ENCODE results near the gene NOS1AP.

The NOS1AP gene

DNA sequence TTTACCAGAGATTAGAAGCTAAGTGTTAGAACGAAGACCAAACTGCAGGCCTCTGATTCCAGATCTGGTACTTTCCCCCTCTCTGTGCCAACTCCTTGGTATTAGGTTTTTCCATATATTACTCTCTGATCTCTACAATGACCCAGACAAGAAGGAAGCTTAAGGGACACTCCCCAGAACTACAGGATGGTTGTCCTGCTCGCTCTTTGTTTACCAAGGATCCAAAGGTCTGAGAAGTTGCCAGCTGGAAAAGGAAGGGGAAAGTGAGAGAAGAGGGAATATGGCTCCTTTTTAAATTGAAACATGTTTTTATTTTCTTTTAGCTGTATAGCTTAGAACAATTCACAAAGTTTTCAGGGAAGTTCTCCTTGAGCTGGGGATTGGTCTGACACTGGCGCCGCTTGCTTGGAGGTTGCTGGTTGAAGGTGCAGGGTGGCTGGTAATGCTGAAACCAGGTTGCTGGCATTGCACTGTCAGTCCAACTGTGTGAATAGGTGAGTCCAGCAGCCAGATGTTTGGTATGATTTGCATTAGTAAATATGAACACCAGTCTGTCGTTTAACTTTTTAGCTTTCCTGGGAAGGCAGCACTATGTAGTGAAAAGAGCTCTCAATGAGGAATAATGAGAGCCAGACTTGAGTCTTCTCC is 89.3 kb downstream of the NOS1AP start:
- Histone ChIP-seq H3K4me1 (ENCODE audit: control insufficient read depth in 2 of 2, insufficient read depth in 2 of 2, low read length in 2 of 2) (peaks cover 2 to 13% of the 10 kb centered on the region in 2 donors), H3K9me3 (ENCODE audit: control insufficient read depth in 2 of 2, low read length in 2 of 2) (no peaks in the 10 kb centered on the region)

DNA sequence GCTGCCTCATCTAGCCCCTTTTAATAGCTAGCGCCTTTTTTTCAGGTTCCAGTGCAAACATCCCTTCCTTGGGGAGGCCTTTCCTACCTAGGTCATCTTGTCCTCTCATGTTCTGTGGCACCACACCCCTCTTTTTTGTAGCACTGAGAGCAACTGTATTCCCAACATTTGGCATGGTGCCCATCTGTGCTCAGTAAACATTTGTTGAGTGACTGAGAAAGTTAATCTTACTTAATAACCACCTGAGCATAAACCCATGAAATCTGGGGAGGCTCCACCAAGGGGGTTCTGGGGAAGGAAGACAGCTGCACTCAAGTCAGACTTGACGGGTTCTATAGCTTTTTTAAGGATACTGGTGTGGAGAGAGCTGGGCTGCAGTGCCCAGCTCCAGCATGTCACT is 90.0 kb downstream of the NOS1AP start:
- no peak overlapping the region for H3K9ac ChIP-seq (ENCODE audit: low read depth in 1 of 2, low read length in 2 of 2)
- no peak overlapping the region for H3K4me3 ChIP-seq (ENCODE audit: low read length in 2 of 2)
- no peaks in the 10 kb centered on the region for H3K9me3 ChIP-seq (ENCODE audit: control insufficient read depth in 2 of 2, low read length in 2 of 2)
- H3K4me1 ChIP-seq (ENCODE audit: control insufficient read depth in 2 of 2, insufficient read depth in 2 of 2, low read length in 2 of 2), result peaks cover 2 to 13% of the 10 kb centered on the region in 2 donors
- no peaks in the 10 kb centered on the region for H3K36me3 ChIP-seq (ENCODE audit: control insufficient read depth in 2 of 2, insufficient read depth in 2 of 2, low read length in 2 of 2)
- peak overlapping the region; percentile 32 to 70 for H3K27ac ChIP-seq (ENCODE audit: low read depth in 2 of 2, low read length in 2 of 2)
- no peaks in the 10 kb centered on the region for H3K27me3 ChIP-seq (ENCODE audit: control insufficient read depth in 2 of 2, insufficient read depth in 2 of 2, low read length in 2 of 2)

More for the DNA sequence above, 89.3 kb downstream of the NOS1AP start:
- Histone ChIP-seq H3K27me3 (ENCODE audit: control insufficient read depth in 2 of 2, insufficient read depth in 2 of 2, low read length in 2 of 2) (no peaks in the 10 kb centered on the region), H3K27ac (ENCODE audit: low read depth in 2 of 2, low read length in 2 of 2) (peak overlapping the region; percentile 32 to 70), H3K36me3 (ENCODE audit: control insufficient read depth in 2 of 2, insufficient read depth in 2 of 2, low read length in 2 of 2) (no peaks in the 10 kb centered on the region), H3K9ac (ENCODE audit: low read depth in 1 of 2, low read length in 2 of 2) (no peak overlapping the region), H3K4me3 (ENCODE audit: low read length in 2 of 2) (no peak overlapping the region)

DNA sequence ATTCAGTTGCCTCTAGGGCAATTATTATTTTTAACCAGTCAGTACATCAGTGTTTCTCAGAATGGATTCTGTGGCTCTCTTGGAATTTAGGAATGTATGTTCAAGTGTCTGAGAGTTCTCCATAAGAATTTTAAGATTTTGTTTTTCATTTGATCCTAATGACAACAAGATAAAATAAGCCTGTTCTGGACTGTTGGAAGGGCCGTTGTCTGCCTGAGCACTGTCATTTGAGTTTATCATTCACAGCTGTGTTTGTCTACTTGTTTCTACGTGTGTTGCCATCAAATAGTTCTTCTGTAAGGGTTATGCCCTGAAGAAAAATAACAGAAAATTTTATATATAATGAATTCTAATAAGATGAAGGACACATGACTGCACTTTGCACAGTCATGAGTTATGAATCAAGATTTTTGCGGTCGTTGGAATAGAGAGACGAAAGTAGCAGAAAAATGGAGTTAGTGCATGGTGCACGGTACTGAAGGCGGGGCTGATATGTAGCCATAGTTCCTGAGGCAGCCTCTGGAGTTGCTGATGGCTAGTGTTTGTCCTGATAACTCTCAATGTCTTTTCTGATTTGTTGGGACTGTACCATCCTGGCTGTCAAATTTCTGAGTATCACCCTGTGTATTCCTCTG is 92.5 kb downstream of the NOS1AP start:
- H3K9me3 ChIP-seq (ENCODE audit: control insufficient read depth in 2 of 2, low read length in 2 of 2), result no peaks in the 10 kb centered on the region
- no peak overlapping the region for H3K4me3 ChIP-seq (ENCODE audit: low read length in 2 of 2)
- no peaks in the 10 kb centered on the region for H3K36me3 ChIP-seq (ENCODE audit: control insufficient read depth in 2 of 2, insufficient read depth in 2 of 2, low read length in 2 of 2)
- H3K9ac ChIP-seq (ENCODE audit: low read depth in 1 of 2, low read length in 2 of 2), result no peak overlapping the region
- no peak overlapping the region for H3K27ac ChIP-seq (ENCODE audit: low read depth in 2 of 2, low read length in 2 of 2)
- H3K27me3 ChIP-seq (ENCODE audit: control insufficient read depth in 2 of 2, insufficient read depth in 2 of 2, low read length in 2 of 2), result no peaks in the 10 kb centered on the region
- peaks cover 4 to 13% of the 10 kb centered on the region in 2 donors for H3K4me1 ChIP-seq (ENCODE audit: control insufficient read depth in 2 of 2, insufficient read depth in 2 of 2, low read length in 2 of 2)

DNA sequence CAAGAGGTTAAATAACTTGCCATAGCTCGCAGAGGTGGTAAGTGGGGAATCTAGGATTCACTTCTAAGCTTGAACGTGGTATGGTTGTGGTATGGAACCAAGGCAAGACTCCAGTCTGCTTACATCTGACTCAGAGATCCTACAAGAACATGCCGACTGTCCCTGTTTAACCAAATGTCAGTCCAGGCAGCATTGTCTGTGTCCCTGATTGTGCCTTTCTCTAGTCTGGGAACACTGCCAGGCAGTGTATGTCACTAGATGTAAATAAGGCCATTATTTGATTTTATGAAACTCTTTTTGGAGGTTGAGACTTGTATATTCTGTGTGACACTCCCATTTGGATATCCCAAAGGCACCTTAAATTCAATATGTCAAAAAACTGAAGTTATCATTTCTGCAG is 96.0 kb downstream of the NOS1AP start:
- no peak overlapping the region for H3K4me3 ChIP-seq (ENCODE audit: low read length in 2 of 2)
- H3K9me3 ChIP-seq (ENCODE audit: control insufficient read depth in 2 of 2, low read length in 2 of 2), result no peaks in the 10 kb centered on the region
- H3K9ac ChIP-seq (ENCODE audit: low read depth in 1 of 2, low read length in 2 of 2), result no peak overlapping the region
- no peaks in the 10 kb centered on the region for H3K27me3 ChIP-seq (ENCODE audit: control insufficient read depth in 2 of 2, insufficient read depth in 2 of 2, low read length in 2 of 2)
- H3K4me1 ChIP-seq (ENCODE audit: control insufficient read depth in 2 of 2, insufficient read depth in 2 of 2, low read length in 2 of 2), result peaks cover 0 to 2% of the 10 kb centered on the region in 2 donors
- H3K36me3 ChIP-seq (ENCODE audit: control insufficient read depth in 2 of 2, insufficient read depth in 2 of 2, low read length in 2 of 2), result no peaks in the 10 kb centered on the region
- no peak overlapping the region for H3K27ac ChIP-seq (ENCODE audit: low read depth in 2 of 2, low read length in 2 of 2)

DNA sequence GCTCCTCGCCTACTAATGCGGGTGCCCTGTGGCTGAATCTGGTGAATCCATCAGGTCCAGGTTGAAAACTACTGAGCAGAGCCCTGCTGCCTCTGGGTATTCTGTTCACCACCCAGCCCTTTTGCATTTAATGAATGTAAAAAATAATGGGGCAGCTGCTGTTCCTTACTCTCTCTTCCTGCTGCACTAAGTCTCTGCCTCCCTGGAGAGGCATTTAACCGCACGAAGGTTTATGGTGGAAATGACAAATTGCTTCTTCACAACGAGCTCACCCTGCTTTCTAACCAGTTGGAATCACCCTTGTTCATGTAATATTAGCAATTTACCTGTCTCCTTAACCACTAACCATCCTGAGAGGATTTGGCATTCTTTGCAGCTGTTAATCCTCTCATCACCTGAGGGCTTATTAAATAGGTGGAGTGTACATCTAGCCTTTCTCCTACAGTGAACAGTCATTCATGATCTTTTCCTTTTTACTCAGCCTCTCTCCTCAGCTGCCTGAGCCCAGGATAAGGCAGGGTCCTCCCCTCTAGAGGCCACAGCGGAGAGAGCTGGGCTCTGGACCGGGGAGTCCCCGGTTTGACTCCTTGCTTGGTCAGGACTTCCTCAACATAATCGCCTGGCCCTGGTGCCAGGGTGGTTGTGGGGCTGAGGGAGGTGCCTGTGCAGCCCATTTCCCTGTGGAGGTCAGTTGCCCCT is 97.6 kb downstream of the NOS1AP start:
- no peaks in the 10 kb centered on the region for H3K27me3 ChIP-seq (ENCODE audit: control insufficient read depth in 2 of 2, insufficient read depth in 2 of 2, low read length in 2 of 2)
- H3K4me3 ChIP-seq (ENCODE audit: low read length in 2 of 2), result no peak overlapping the region
- no peaks in the 10 kb centered on the region for H3K9me3 ChIP-seq (ENCODE audit: control insufficient read depth in 2 of 2, low read length in 2 of 2)
- H3K4me1 ChIP-seq (ENCODE audit: control insufficient read depth in 2 of 2, insufficient read depth in 2 of 2, low read length in 2 of 2), result peaks cover 0 to 2% of the 10 kb centered on the region in 2 donors
- H3K9ac ChIP-seq (ENCODE audit: low read depth in 1 of 2, low read length in 2 of 2), result no peak overlapping the region
- no peaks in the 10 kb centered on the region for H3K36me3 ChIP-seq (ENCODE audit: control insufficient read depth in 2 of 2, insufficient read depth in 2 of 2, low read length in 2 of 2)
- no peak overlapping the region for H3K27ac ChIP-seq (ENCODE audit: low read depth in 2 of 2, low read length in 2 of 2)

DNA sequence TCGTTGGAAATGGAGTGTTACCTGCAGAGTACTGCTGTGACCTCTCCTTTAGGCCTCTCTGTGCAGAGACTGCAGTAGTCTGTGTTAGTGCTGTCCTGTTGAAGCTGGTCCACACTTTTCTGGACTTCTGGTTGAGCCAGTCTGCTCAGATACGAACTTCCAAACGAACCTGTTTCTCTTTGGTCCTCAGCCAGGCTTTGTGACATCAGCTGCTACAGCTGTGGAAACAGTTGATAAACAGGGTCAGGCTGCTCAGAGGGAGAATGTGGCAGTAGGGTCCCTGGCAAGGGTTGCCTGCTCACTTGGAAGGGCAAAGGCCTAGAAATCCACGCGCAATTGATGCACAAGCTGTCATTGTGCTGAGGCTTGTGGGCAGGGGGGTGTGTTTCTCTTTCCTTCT is 98.8 kb downstream of the NOS1AP start:
- Histone ChIP-seq H3K9ac (ENCODE audit: low read depth in 1 of 2, low read length in 2 of 2) (no peak overlapping the region), H3K9me3 (ENCODE audit: control insufficient read depth in 2 of 2, low read length in 2 of 2) (no peaks in the 10 kb centered on the region), H3K4me1 (ENCODE audit: control insufficient read depth in 2 of 2, insufficient read depth in 2 of 2, low read length in 2 of 2) (peaks cover 0 to 2% of the 10 kb centered on the region in 2 donors), H3K36me3 (ENCODE audit: control insufficient read depth in 2 of 2, insufficient read depth in 2 of 2, low read length in 2 of 2) (no peaks in the 10 kb centered on the region), H3K27me3 (ENCODE audit: control insufficient read depth in 2 of 2, insufficient read depth in 2 of 2, low read length in 2 of 2) (no peaks in the 10 kb centered on the region), H3K27ac (ENCODE audit: low read depth in 2 of 2, low read length in 2 of 2) (no peak overlapping the region), H3K4me3 (ENCODE audit: low read length in 2 of 2) (no peak overlapping the region)

DNA sequence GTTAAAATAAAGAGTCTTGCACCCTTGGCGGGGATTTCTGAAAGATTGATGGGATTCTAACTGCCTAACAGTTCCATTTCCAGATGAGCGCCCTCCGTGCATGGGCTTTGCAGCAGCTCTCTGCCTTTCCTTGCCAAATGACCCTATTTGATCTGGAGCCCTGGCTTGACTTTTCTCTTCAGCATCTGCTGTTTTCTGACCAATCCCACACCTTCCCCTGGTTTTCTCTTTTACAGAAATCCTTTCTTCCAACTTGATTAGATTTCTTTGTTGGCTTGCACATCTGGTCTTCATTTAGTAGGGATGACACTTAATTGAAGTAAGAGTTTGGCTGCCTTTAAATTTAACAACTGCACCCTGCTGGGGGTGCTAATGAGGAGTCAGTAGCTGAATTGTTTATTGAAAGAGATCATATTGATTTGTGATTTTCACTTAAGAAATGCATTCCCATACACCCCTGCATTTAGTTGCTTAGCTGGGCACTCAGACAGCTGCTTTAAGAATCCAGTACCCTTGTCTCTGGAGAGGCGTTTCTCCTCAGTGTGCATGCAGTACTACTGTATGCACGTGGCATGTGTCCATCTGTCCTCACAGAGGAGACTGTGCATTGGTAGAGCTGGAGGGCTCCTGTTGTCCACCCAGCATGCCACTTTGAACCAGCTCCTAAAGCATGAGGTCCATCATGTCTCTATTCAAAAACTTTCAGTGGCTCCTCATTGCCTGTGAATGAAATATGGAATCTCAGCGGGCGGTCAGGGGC is 99.7 kb downstream of the NOS1AP start:
- Histone ChIP-seq H3K36me3 (ENCODE audit: control insufficient read depth in 2 of 2, insufficient read depth in 2 of 2, low read length in 2 of 2) (no peaks in the 10 kb centered on the region), H3K9me3 (ENCODE audit: control insufficient read depth in 2 of 2, low read length in 2 of 2) (no peaks in the 10 kb centered on the region), H3K9ac (ENCODE audit: low read depth in 1 of 2, low read length in 2 of 2) (no peak overlapping the region), H3K27me3 (ENCODE audit: control insufficient read depth in 2 of 2, insufficient read depth in 2 of 2, low read length in 2 of 2) (no peaks in the 10 kb centered on the region), H3K4me1 (ENCODE audit: control insufficient read depth in 2 of 2, insufficient read depth in 2 of 2, low read length in 2 of 2) (peaks cover 0 to 2% of the 10 kb centered on the region in 2 donors), H3K27ac (ENCODE audit: low read depth in 2 of 2, low read length in 2 of 2) (no peak overlapping the region), H3K4me3 (ENCODE audit: low read length in 2 of 2) (no peak overlapping the region)

DNA sequence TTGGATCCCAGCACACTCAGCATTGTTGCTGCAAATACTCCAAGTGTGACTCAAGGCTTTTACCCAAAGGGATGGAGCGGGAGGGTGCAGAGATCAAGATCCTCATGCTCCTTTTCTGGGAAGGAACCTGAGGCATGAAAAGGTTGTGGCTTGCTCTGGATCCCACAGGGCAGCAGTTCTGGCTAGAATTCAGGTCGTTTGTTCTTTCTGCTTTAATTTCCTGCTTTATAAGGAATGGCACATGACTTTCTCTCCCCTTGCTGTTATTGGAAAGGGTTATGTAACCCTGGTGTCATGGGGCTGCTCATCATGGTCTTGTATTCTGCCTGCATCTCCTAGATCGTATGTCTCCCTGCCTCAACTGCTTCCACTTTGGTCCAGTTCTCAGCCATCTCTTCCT is 101.6 kb downstream of the NOS1AP start:
- no peaks in the 10 kb centered on the region for H3K36me3 ChIP-seq (ENCODE audit: control insufficient read depth in 2 of 2, insufficient read depth in 2 of 2, low read length in 2 of 2)
- H3K9me3 ChIP-seq (ENCODE audit: control insufficient read depth in 2 of 2, low read length in 2 of 2), result no peaks in the 10 kb centered on the region
- H3K4me3 ChIP-seq (ENCODE audit: low read length in 2 of 2), result no peak overlapping the region
- no peaks in the 10 kb centered on the region for H3K27me3 ChIP-seq (ENCODE audit: control insufficient read depth in 2 of 2, insufficient read depth in 2 of 2, low read length in 2 of 2)
- no peaks in the 10 kb centered on the region for H3K4me1 ChIP-seq (ENCODE audit: control insufficient read depth in 2 of 2, insufficient read depth in 2 of 2, low read length in 2 of 2)
- no peak overlapping the region for H3K27ac ChIP-seq (ENCODE audit: low read depth in 2 of 2, low read length in 2 of 2)
- no peak overlapping the region for H3K9ac ChIP-seq (ENCODE audit: low read depth in 1 of 2, low read length in 2 of 2)

DNA sequence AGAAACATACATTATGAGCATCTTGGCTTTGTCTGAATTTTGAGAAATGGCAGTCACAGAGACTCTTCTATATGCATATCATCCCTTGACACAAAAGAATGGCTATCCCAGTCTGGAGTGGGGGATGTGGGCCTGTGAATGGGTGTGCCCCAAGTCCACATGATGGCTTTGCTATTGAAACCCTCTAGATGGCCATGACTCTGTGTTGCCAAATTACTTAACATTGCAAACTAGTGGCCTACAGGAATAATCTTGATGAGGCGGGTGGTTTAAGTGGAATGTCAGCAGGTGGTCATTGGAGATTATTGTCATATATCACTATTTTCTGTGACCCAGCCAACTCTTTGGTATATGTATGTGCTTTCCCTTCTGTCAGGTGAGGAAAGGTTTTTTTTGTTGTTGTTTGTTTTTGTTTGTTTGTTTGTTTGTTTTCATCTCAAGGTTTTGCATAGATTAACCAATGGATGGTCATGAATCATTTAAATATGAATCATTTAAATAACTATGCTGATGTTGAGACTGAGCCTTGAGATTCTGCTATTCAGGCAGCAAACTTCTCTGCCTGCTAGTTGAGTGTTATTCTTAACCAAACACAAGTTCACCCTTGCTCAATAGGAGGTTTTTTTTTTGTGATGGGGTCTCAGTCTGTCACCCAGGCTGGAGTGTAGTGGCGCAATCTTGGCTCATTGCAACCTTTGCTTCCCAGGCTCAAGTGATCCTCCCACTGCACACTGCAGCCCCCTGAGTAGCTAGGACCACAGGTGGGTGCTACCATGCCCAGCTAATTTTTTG is 103.0 kb downstream of the NOS1AP start:
- no peak overlapping the region for H3K4me3 ChIP-seq (ENCODE audit: low read length in 2 of 2)
- H3K36me3 ChIP-seq (ENCODE audit: control insufficient read depth in 2 of 2, insufficient read depth in 2 of 2, low read length in 2 of 2), result no peaks in the 10 kb centered on the region
- H3K9ac ChIP-seq (ENCODE audit: low read depth in 1 of 2, low read length in 2 of 2), result no peak overlapping the region
- no peak overlapping the region for H3K27ac ChIP-seq (ENCODE audit: low read depth in 2 of 2, low read length in 2 of 2)
- no peaks in the 10 kb centered on the region for H3K9me3 ChIP-seq (ENCODE audit: control insufficient read depth in 2 of 2, low read length in 2 of 2)
- H3K27me3 ChIP-seq (ENCODE audit: control insufficient read depth in 2 of 2, insufficient read depth in 2 of 2, low read length in 2 of 2), result no peaks in the 10 kb centered on the region
- peaks cover 0 to 3% of the 10 kb centered on the region in 2 donors for H3K4me1 ChIP-seq (ENCODE audit: control insufficient read depth in 2 of 2, insufficient read depth in 2 of 2, low read length in 2 of 2)
